Measurements from ENCODE around the gene IFFO2. TPM values are rescaled to one million over a fixed set of nuclear protein-coding genes. Genes with fewer than 3 reads are reported as not detected.

Gene IFFO2
- total and polyA plus RNA-seq, 2 donors (not counting 1 experiment from before 2014, with no cell fraction given): 16.8 to 19.2 TPM

GRCh38 chr1:18924221-18924691, 32.2 kb downstream of the IFFO2 start:
- intact Hi-C loops (cut with micrococcal nuclease): no loop called here
- peaks cover 87% of the 10 kb centered on the region for H4K20me1 ChIP-seq (ENCODE audit: control insufficient read depth, insufficient read depth, low read length, poor library complexity, severe bottlenecking)
- no peak overlapping the region for H2AFZ ChIP-seq (ENCODE audit: insufficient read depth, low read depth, low read length, poor library complexity, severe bottlenecking)
- DNase-seq (no peak), ATAC-seq (ENCODE audit: low read depth) (no peak)
- 50% methylated on average over 5 of the region's 11 CpGs for WGBS (ENCODE audit: insufficient coverage)
- H3K4me2 ChIP-seq (replicated peaks; ENCODE audit: low read depth, low read length, poor library complexity, severe bottlenecking): peak overlapping the region; percentile 11
- ChIA-PET POLR2A (interaction anchor here (1.3 kb wide), 1 partner anchor 27 kb away, joined by 5 read pairs; no protein-coding TSS in a partner anchor), CTCF (interaction anchor here (0.5 to 9.7 kb wide), 8 partner anchors 11 to 993 kb away, joined by 3 to 127 read pairs (median 14); partner anchors contain the start of gene IFFO2)
- H3K9me3 ChIP-seq (ENCODE audit: control extremely low read depth in 1 of 3, control insufficient read depth in 2 of 3, insufficient read depth in 1 of 3, low read length in 2 of 3): no peaks in the 10 kb centered on the region
- no peak overlapping the region for H3K27ac ChIP-seq (ENCODE audit: low read length in 2 of 2)
- Mint-ChIP-seq H3K4me1 (peaks cover 53% of the 10 kb centered on the region), H3K27me3 (no peaks in the 10 kb centered on the region), H3K9me3 (ENCODE audit: insufficient read depth) (no peaks in the 10 kb centered on the region), H3K4me3 (no peak overlapping the region), H3K27ac (no peak overlapping the region)
- H3K79me2 ChIP-seq (ENCODE audit: control insufficient read depth, insufficient read depth, low read length): peaks cover 65% of the 10 kb centered on the region
- TF ChIP-seq, protein P1, sequence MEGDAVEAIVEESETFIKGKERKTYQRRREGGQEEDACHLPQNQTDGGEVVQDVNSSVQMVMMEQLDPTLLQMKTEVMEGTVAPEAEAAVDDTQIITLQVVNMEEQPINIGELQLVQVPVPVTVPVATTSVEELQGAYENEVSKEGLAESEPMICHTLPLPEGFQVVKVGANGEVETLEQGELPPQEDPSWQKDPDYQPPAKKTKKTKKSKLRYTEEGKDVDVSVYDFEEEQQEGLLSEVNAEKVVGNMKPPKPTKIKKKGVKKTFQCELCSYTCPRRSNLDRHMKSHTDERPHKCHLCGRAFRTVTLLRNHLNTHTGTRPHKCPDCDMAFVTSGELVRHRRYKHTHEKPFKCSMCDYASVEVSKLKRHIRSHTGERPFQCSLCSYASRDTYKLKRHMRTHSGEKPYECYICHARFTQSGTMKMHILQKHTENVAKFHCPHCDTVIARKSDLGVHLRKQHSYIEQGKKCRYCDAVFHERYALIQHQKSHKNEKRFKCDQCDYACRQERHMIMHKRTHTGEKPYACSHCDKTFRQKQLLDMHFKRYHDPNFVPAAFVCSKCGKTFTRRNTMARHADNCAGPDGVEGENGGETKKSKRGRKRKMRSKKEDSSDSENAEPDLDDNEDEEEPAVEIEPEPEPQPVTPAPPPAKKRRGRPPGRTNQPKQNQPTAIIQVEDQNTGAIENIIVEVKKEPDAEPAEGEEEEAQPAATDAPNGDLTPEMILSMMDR (IDR thresholded peaks at IDR 0.05): no peak
- TF ChIP-seq EZH2 (IDR thresholded peaks at IDR 0.05; ENCODE audit: borderline replicate concordance, insufficient read depth, low read depth, low read length, poor library complexity, severe bottlenecking): no peak
- H3K36me3 ChIP-seq (replicated peaks in 1 of 2; ENCODE audit: control extremely low read depth in 1 of 2, control insufficient read depth in 1 of 2, extremely low read depth in 1 of 2, insufficient read depth in 2 of 2, low read length in 1 of 2): peaks cover 0 to 3% of the 10 kb centered on the region in 2 experiments
- H3K27me3 ChIP-seq (replicated peaks in 1 of 4; ENCODE audit: control extremely low read depth in 1 of 4, control insufficient read depth in 3 of 4, insufficient read depth in 4 of 4, low read length in 3 of 4): no peaks in the 10 kb centered on the region
- no peak overlapping the region for H3K9ac ChIP-seq (ENCODE audit: low read length)
- no peak overlapping the region for H3K4me3 ChIP-seq (ENCODE audit: control extremely low read depth in 1 of 5, extremely low read depth in 1 of 5, insufficient read depth in 1 of 5, low read depth in 2 of 5, low read length in 4 of 5)
- H3K4me1 ChIP-seq (ENCODE audit: control insufficient read depth in 2 of 2, insufficient read depth in 2 of 2, low read length in 2 of 2): peaks cover 49 to 50% of the 10 kb centered on the region in 2 donors

GRCh38 chr1:18923756-18924211, 32.7 kb downstream of the IFFO2 start:
- Histone ChIP-seq H3K9ac (ENCODE audit: low read length) (no peak overlapping the region), H3K4me1 (ENCODE audit: control insufficient read depth in 2 of 2, insufficient read depth in 2 of 2, low read length in 2 of 2) (peaks cover 48% of the 10 kb centered on the region in 2 donors), H3K4me2 (replicated peaks; ENCODE audit: low read depth, low read length, poor library complexity, severe bottlenecking) (peak overlapping the region; percentile 27), H3K4me3 (ENCODE audit: control extremely low read depth in 1 of 5, extremely low read depth in 1 of 5, insufficient read depth in 1 of 5, low read depth in 2 of 5, low read length in 4 of 5) (no peak overlapping the region), H3K27me3 (replicated peaks in 1 of 4; ENCODE audit: control extremely low read depth in 1 of 4, control insufficient read depth in 3 of 4, insufficient read depth in 4 of 4, low read length in 3 of 4) (no peaks in the 10 kb centered on the region), H3K27ac (ENCODE audit: low read length in 2 of 2) (no peak overlapping the region), H3K79me2 (ENCODE audit: control insufficient read depth, insufficient read depth, low read length) (peaks cover 60% of the 10 kb centered on the region), H2AFZ (ENCODE audit: insufficient read depth, low read depth, low read length, poor library complexity, severe bottlenecking) (no peak overlapping the region), H3K9me3 (ENCODE audit: control extremely low read depth in 1 of 3, control insufficient read depth in 2 of 3, insufficient read depth in 1 of 3, low read length in 2 of 3) (no peaks in the 10 kb centered on the region), H3K36me3 (replicated peaks in 1 of 2; ENCODE audit: control extremely low read depth in 1 of 2, control insufficient read depth in 1 of 2, extremely low read depth in 1 of 2, insufficient read depth in 2 of 2, low read length in 1 of 2) (peaks cover 0 to 3% of the 10 kb centered on the region in 2 experiments), H4K20me1 (ENCODE audit: control insufficient read depth, insufficient read depth, low read length, poor library complexity, severe bottlenecking) (peaks cover 91% of the 10 kb centered on the region)
- TF ChIP-seq EZH2 (IDR thresholded peaks at IDR 0.05; ENCODE audit: borderline replicate concordance, insufficient read depth, low read depth, low read length, poor library complexity, severe bottlenecking): no peak
- POLR2A ChIA-PET: interaction anchor here (1.3 kb wide), 1 partner anchor 27 kb away, joined by 5 read pairs; no protein-coding TSS in a partner anchor
- Mint-ChIP-seq H3K4me1 (peaks cover 50% of the 10 kb centered on the region), H3K4me3 (no peak overlapping the region), H3K9me3 (ENCODE audit: insufficient read depth) (no peaks in the 10 kb centered on the region), H3K27me3 (no peaks in the 10 kb centered on the region), H3K27ac (peak overlapping the region; percentile 3)
- CTCF ChIA-PET: interaction anchor here (4.2 to 9.7 kb wide), 4 partner anchors 11 to 49 kb away, joined by 25 to 127 read pairs (median 68); partner anchors contain the start of gene IFFO2
- no peak for DNase-seq
- 31% methylated on average over 14 of the region's 14 CpGs for WGBS (ENCODE audit: insufficient coverage)
- intact Hi-C loops (cut with micrococcal nuclease): no loop called here
- no peak for ATAC-seq (ENCODE audit: low read depth)
